DLD1 (cell line): Measurements from ENCODE around the gene OLIG1.

ENCODE experiments used
- in situ Hi-C: cut with HindIII; loops from 2 replicates; pipeline ENCODE4 v1.10.0; 2017; ENCODE audit warnings: low sequenced_read_pairs

Gene OLIG1

GRCh38 chr21:33059380-33059841 is 10.5 kb upstream of the OLIG1 start:
- in situ Hi-C loops = no loop called here

GRCh38 chr21:33061233-33061632 is 8.7 kb upstream of the OLIG1 start:
- in situ Hi-C loops = no loop called here

- in situ Hi-C loops = no loop called here
These were observed 6.5 kb upstream of the OLIG1 start for GRCh38 chr21:33063375-33063883.

GRCh38 chr21:33063907-33064622 is 5.9 kb upstream of the OLIG1 start:
- in situ Hi-C loops = no loop called here

- in situ Hi-C loops = no loop called here
These were observed 5.1 kb upstream of the OLIG1 start for GRCh38 chr21:33064623-33065390.

GRCh38 chr21:33067043-33067442 is 2.9 kb upstream of the OLIG1 start:
- in situ Hi-C loops = no loop called here

- in situ Hi-C loops = no loop called here
These were observed 2.5 kb upstream of the OLIG1 start for GRCh38 chr21:33067457-33067856.

- in situ Hi-C loops = no loop called here
These were observed 698 bp upstream of the OLIG1 start for GRCh38 chr21:33069243-33069642.

- in situ Hi-C loops = no loop called here
These were observed 322 bp upstream of the OLIG1 start for GRCh38 chr21:33069645-33069993.

GRCh38 chr21:33070744-33070997 is 730 bp downstream of the OLIG1 start:
- in situ Hi-C loops = no loop called here

- in situ Hi-C loops = no loop called here
These were observed 1.2 kb downstream of the OLIG1 start for GRCh38 chr21:33070998-33071769.

GRCh38 chr21:33071770-33072306 is 1.9 kb downstream of the OLIG1 start:
- in situ Hi-C loops = no loop called here

GRCh38 chr21:33073636-33074035 is 3.7 kb downstream of the OLIG1 start:
- in situ Hi-C loops = no loop called here

- in situ Hi-C loops = no loop called here
These were observed 5.2 kb downstream of the OLIG1 start for GRCh38 chr21:33075128-33075527.

GRCh38 chr21:33075596-33076195 is 5.8 kb downstream of the OLIG1 start:
- in situ Hi-C loops = no loop called here

GRCh38 chr21:33076600-33077329 is 6.8 kb downstream of the OLIG1 start:
- in situ Hi-C loops = no loop called here

GRCh38 chr21:33078907-33079582 is 9.1 kb downstream of the OLIG1 start:
- in situ Hi-C loops = no loop called here

GRCh38 chr21:33080376-33080775 is 10.4 kb downstream of the OLIG1 start:
- in situ Hi-C loops = no loop called here

GRCh38 chr21:33080776-33081175 is 10.8 kb downstream of the OLIG1 start:
- in situ Hi-C loops = no loop called here

- in situ Hi-C loops = no loop called here
These were observed 18.4 kb downstream of the OLIG1 start for GRCh38 chr21:33088384-33088783.
